ENCODE data around the gene AZU1. TPM values are rescaled to one million over a fixed set of nuclear protein-coding genes. Genes with fewer than 3 reads are reported as not detected.
"Not testable (repeated sequence)": the region's sequence is repeated elsewhere in the genome, so short reads cannot be mapped to it uniquely, and the experiment has no call there.

Gene AZU1
- total RNA-seq, 2 experiments from 2014 or later: not detected

- ChIA-PET POLR2A (no interaction called here), CTCF (no interaction called here)
These were observed 5.7 kb upstream of the AZU1 start, which contains the start of gene PLPPR3 for GRCh38 chr19:821825-822503. Gene PLPPR3, minus strand, starts transcription at chr19:821955. Its CDS starts 396 bp downstream, at chr19:821559.

- POLR2A ChIA-PET: no interaction called here
- CTCF ChIA-PET: no interaction called here
These were observed 4.0 kb upstream of the AZU1 start for GRCh38 chr19:823565-824121.

- ChIA-PET POLR2A (no interaction called here), CTCF (no interaction called here)
These were observed 2.8 kb upstream of the AZU1 start for GRCh38 chr19:824885-825284.

GRCh38 chr19:825897-826644 is 1.6 kb upstream of the AZU1 start:
- CTCF ChIA-PET: no interaction called here
- POLR2A ChIA-PET: interaction anchor here (0.7 kb wide), 1 partner anchor 8 kb away, joined by 3 read pairs; no protein-coding TSS in a partner anchor

- CTCF ChIA-PET: interaction anchor here (0.5 kb wide), 1 partner anchor 253 kb away, joined by 3 read pairs; no protein-coding TSS in a partner anchor
These were observed 325 bp upstream of the AZU1 start for GRCh38 chr19:827314-827709.

GRCh38 chr19:829129-829758 is 1.6 kb downstream of the AZU1 start:
- ChIA-PET CTCF (no interaction called here), POLR2A (no interaction called here)

More at GRCh38 chr19:827314-827709, 325 bp upstream of the AZU1 start:
- POLR2A ChIA-PET: interaction anchor here (0.6 kb wide), 1 partner anchor 100 kb away, joined by 3 read pairs; no protein-coding TSS in a partner anchor

GRCh38 chr19:831407-832369 is 4.1 kb downstream of the AZU1 start:
- ChIA-PET CTCF (interaction anchor here (0.8 kb wide), 1 partner anchor 61 kb away, joined by 3 read pairs; no protein-coding TSS in a partner anchor), POLR2A (no interaction called here)

- CTCF ChIA-PET: no interaction called here
- POLR2A ChIA-PET: no interaction called here
These were observed 6.6 kb downstream of the AZU1 start for GRCh38 chr19:834216-834615.

- ChIA-PET POLR2A (no interaction called here), CTCF (no interaction called here)
These were observed 7.7 kb downstream of the AZU1 start for GRCh38 chr19:835210-835810.

GRCh38 chr19:840519-841206 is 13.0 kb downstream of the AZU1 start, which contains the start of gene PRTN3:
Gene PRTN3, plus strand, starts transcription at chr19:840999. Its CDS starts 10 bp downstream, at chr19:841009.
- POLR2A ChIA-PET: no interaction called here
- CTCF ChIA-PET: interaction anchor here (0.6 kb wide), 1 partner anchor 207 kb away, joined by 4 read pairs; no protein-coding TSS in a partner anchor

GRCh38 chr19:842802-843179 is 15.2 kb downstream of the AZU1 start:
- CTCF ChIA-PET: interaction anchor here (1.1 to 1.7 kb wide), 3 partner anchors 14 to 77 kb away, joined by 3 to 6 read pairs (median 3); no protein-coding TSS in a partner anchor
- POLR2A ChIA-PET: not testable (repeated sequence)

- POLR2A ChIA-PET: no interaction called here
- CTCF ChIA-PET: interaction anchor here (1.1 to 1.7 kb wide), 3 partner anchors 13 to 76 kb away, joined by 3 to 6 read pairs (median 3); no protein-coding TSS in a partner anchor
These were observed 15.7 kb downstream of the AZU1 start for GRCh38 chr19:843180-843835.

- CTCF ChIA-PET: interaction anchor here (1.1 to 1.5 kb wide), 2 partner anchors 12 to 76 kb away, joined by 3 to 6 read pairs; no protein-coding TSS in a partner anchor
- POLR2A ChIA-PET: no interaction called here
These were observed 16.4 kb downstream of the AZU1 start for GRCh38 chr19:843836-844545.

- ChIA-PET POLR2A (no interaction called here), CTCF (no interaction called here)
These were observed 16.9 kb downstream of the AZU1 start for GRCh38 chr19:844546-844971.

GRCh38 chr19:845707-846521 is 18.3 kb downstream of the AZU1 start:
- CTCF ChIA-PET: interaction anchor here (0.7 kb wide), 1 partner anchor 19 kb away, joined by 5 read pairs; no protein-coding TSS in a partner anchor
- POLR2A ChIA-PET: no interaction called here

Measured in activated CD8-positive, alpha-beta memory T cell treated with anti-CD3 and anti-CD28 coated beads for 36 hours (primary cell).